IPS-18c (cell line): ENCODE results near the gene DLGAP3.
A peak's percentile ranks its signal among the peaks of the same experiment; 100 is the strongest.

ENCODE experiments used
- H3K4me3 ChIP-seq: 2 replicates; pipeline ENCODE4 v1.7.0; 2013; ENCODE audit warnings: low read depth, mild to moderate bottlenecking, low read length, moderate library complexity; ENCODE audit not compliant: insufficient read depth
- H3K9me3 ChIP-seq: one replicate; pipeline ENCODE4 v1.6.1; 2013; ENCODE audit warnings: mild to moderate bottlenecking, low read length, moderate library complexity; ENCODE audit not compliant: control insufficient read depth, insufficient read depth

DLGAP3 gene

GRCh38 chr1:34863501-34863900 lies 65.9 kb downstream of the DLGAP3 start:
- Histone ChIP-seq H3K9me3 (no peaks in the 10 kb centered on the region), H3K4me3 (no peak overlapping the region)

DNA sequence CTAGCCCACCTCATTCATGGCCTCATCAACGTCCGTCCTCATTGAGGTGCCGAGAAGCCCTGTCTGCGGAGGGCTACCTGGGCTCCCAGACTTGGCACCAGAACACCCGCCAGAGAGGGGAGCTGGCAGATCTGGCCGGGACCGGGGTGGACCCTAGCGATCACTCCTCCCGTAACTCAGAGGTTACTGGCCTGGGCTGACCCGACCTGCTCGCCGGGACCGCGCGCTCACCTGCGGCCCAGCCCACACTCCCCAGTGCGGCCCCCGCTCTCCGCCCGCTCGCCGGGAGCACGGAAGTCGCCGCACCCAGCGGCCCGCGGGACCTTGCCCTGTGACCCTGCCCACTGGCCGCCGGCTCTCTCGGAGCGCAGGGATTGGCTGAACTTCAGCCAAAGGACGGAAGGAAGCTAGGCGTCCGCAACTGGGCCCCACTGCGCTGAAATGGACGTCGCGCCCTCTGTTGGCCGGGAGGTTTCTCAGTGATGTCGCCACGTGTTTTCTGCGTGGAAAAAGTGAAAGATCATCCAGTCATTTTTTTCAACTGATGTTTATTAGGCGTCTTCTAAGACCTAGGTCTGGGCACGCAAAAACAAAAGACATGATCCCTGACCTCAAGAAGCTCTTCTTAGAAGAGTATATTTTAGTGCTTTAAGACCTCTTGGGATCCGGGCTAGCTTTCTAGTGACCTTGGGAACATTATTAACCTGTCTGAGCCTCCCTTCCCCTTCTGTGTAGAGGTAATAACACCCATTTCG lies 69.8 kb downstream of the DLGAP3 start, which contains the start of gene SMIM12:
Gene SMIM12, minus strand, starts transcription at position 304 of the 755 bp plus-strand sequence. CDS start 3,772 bp downstream, outside the sequence.
- Histone ChIP-seq H3K9me3 (no peaks in the 10 kb centered on the region), H3K4me3 (peak within 1 kb of the TSS; percentile 99)

GRCh38 chr1:34858901-34859445 lies 70.5 kb downstream of the DLGAP3 start:
- H3K9me3 ChIP-seq: no peaks in the 10 kb centered on the region
- peak overlapping the region; percentile 99 for H3K4me3 ChIP-seq

DNA sequence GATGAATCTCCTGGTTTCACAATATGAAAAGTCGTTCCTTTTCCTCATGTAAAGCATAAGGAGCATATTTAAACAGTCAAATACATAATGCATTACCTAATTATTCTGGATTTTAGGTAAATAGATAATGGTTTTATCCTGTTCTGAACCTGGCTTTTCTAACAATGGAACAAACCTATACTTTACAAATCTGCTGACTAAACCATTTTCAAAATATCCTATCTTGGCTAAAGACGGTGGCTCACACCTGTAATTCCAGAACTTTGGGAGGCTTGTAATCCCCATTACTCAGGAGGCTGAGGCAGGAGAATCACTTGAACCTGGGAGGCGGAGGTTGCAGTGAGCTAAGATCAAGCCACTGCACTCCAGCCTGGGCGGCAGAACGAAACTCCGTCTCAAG lies 72.8 kb downstream of the DLGAP3 start:
- Histone ChIP-seq H3K4me3 (no peak overlapping the region), H3K9me3 (no peaks in the 10 kb centered on the region)

DNA sequence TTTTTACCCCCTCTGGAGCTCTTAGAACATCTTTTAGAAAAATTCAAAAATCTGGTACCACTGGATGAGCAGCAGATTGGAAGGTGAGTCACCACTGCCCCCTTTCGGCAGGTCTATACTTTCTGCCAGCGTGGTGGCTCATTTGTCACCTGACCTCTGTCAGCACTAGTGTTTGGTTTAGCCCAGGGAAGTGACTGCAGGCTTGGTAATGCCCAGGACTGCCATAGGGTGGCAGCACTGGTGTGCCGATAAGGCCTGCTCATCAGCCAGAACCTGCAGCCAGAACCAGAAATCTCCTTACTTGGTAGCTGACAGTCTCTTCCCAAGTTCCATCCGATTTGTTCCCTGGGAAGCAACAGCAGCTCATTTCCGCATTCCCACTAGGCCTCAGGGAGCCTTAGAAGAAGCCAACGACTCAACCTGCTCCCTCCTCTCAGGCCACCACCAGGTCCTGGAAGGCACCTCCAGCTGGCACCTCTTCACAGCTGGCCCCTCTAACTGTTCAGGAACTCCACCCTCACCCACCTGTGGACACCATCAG lies 76.7 kb downstream of the DLGAP3 start:
- Histone ChIP-seq H3K4me3 (no peak overlapping the region), H3K9me3 (no peaks in the 10 kb centered on the region)

GRCh38 chr1:34851431-34852105 lies 77.9 kb downstream of the DLGAP3 start:
- H3K4me3 ChIP-seq: no peak overlapping the region
- no peaks in the 10 kb centered on the region for H3K9me3 ChIP-seq

DNA sequence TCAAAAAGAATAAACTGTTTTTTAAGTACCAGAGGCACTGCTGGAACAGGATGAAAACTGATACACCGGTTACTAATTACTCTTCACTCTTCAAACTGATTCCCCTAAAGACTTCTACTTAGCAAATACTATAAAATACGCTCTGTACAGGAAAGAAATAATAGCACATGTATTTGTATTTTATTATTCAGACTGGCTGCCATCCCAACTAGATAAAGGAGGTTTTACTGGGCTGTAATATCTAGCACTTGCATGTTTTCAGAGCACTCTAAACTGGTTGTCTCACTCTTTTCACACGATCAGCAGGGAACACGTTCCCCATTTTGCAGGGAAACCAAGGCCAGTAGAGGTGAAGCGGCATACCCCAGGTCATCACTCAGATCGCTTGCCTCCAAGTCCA lies 79.1 kb downstream of the DLGAP3 start:
- H3K4me3 ChIP-seq: no peak overlapping the region
- no peaks in the 10 kb centered on the region for H3K9me3 ChIP-seq

DNA sequence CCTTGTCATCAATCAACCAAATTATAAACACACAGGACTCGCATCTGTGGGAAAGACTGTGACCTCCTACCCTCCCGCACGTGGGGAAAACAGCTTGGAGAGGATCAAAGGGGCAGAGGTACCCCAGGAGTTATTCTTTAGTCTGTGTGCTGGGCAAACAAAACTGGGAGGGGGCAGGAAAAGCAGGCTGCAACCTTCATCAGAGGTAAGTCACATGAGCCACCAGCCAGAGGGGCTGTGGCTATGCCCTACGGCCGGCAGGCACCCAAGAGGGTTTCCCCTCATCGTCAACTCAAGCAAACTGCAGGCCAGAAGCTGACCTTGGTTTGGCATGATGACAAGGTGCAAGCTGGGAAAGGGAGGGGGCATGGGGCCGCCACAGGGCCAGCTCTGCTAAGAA lies 82.4 kb downstream of the DLGAP3 start:
- Histone ChIP-seq H3K4me3 (no peak overlapping the region), H3K9me3 (no peaks in the 10 kb centered on the region)

DNA sequence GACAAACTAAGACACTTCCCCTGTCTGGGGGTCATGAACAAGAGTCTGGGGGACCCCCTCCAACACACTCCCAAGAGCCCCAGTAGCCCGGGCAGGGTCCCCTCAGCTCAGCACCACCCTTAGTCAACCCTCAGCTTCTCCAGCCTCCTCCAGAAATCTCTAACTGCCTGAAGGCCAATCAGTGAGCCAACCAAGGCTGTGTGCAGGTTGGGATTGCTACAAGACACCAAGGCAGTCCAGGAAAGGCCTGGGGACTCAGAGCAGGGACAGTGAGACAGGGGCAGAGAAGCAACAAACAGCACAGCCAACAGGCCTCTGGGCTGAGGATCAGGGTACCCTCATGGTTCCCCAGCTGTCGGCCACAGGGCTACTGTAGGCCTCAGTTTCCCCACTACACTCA lies 83.2 kb downstream of the DLGAP3 start:
- no peak overlapping the region for H3K4me3 ChIP-seq
- no peaks in the 10 kb centered on the region for H3K9me3 ChIP-seq

- H3K4me3 ChIP-seq: no peak overlapping the region
- no peaks in the 10 kb centered on the region for H3K9me3 ChIP-seq
Observed at GRCh38 chr1:34845131-34845901, 84.1 kb downstream of the DLGAP3 start.

DNA sequence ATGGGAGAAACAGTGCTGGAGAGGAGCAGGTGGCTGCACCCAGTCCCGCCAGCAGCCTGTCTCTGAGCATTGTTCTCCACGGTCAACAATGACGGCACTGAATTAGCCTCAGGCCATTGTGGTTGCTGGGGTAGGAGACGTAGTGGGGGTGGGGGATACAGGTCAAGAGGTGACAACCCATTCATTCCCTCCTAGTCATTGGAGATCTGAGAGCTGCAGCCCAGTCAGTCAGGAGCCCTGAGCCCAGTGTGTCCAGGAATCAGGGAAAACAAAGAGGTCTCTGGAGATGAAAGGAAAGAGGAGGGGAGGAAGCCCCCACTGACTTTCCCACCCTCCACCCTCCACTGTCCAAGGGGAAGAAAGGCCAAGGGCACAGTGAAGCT lies 85.2 kb downstream of the DLGAP3 start:
- no peak overlapping the region for H3K4me3 ChIP-seq

GRCh38 chr1:34843392-34844251 lies 85.8 kb downstream of the DLGAP3 start:
- Histone ChIP-seq H3K4me3 (no peak overlapping the region), H3K9me3 (no peaks in the 10 kb centered on the region)

More for the DNA sequence above, 85.2 kb downstream of the DLGAP3 start:
- H3K9me3 ChIP-seq: no peaks in the 10 kb centered on the region

- Histone ChIP-seq H3K4me3 (no peak overlapping the region), H3K9me3 (no peaks in the 10 kb centered on the region)
Observed at GRCh38 chr1:34842952-34843371, 86.5 kb downstream of the DLGAP3 start.

DNA sequence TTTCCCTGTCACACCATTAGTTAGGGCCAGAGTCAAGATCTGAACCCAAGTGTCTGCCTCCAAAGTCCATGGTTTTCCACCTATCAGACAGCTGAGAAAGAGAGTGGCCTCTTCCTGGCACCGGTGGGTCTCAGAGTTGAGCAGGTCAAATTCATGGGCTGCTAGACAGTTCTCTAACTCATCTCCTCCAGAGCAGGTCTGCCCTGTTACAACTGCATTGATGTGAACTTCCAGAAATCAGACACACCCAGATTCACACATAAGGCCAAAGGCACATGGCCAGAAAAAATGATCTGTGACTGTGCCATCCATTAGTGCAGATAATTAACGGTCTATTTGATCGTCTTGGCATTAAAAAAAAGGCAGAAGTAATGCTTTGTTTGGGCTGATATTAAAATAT lies 87.4 kb downstream of the DLGAP3 start:
- Histone ChIP-seq H3K4me3 (no peak overlapping the region), H3K9me3 (no peaks in the 10 kb centered on the region)

GRCh38 chr1:34840426-34840825 lies 89.0 kb downstream of the DLGAP3 start:
- Histone ChIP-seq H3K4me3 (no peak overlapping the region), H3K9me3 (no peaks in the 10 kb centered on the region)

DNA sequence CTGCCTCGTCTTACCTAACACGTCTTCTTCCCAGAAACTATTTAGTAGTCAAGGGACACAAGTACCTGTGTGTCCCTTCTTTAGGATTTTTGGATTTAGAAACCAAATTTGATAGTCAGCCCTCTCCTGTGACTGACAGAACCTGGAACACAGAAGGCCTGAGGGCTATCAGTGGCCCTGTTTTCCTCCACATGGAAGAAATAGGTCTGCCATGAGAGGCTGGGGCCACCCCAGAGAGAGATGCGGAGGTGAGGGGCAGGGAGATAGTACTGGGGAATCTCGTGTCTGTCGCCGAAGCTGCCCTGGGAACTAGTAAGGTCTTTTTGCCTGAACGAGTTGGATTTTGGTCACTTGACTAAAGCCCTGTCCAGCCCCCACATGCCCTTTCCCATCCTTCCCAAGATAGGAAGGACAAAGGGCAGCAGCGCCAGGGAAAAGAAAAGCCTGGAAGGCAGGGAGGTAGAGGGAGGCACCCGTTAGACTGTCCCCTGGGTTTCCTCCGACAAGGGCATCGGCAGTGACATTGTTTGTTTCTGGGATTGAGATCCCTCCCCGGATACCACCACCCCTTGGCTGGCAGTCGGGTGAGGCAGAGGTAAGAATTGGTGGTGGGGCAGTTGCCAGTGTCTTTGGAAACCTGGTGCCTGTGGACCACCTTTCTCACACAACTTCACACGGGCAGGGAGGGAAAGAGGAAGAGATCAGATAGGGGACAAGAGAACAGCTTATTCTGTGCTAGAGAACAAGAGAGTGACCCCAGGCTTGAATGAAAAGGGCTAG lies 89.7 kb downstream of the DLGAP3 start:
- no peak overlapping the region for H3K4me3 ChIP-seq
- no peaks in the 10 kb centered on the region for H3K9me3 ChIP-seq
